OCI-LY1 (cell line): ENCODE data around the gene KCNMA1.

Experiments
- H2AFZ ChIP-seq: fragments of 200-600 bp; sonication (generic), shearing (Covaris generic); 2 replicates; pipeline ENCODE4 v1.6.0; 2014; ENCODE audit warnings: antibody characterized with exemption, mild to moderate bottlenecking, low read length
- H3F3A ChIP-seq: fragments of 200-600 bp; sonication (generic), shearing (Covaris generic); 2 replicates; pipeline ENCODE4 v1.6.0; 2014; ENCODE audit warnings: mild to moderate bottlenecking, antibody characterized with exemption, low read length, moderate library complexity; ENCODE audit not compliant: insufficient read depth
- H3K27ac ChIP-seq: fragments of 200-600 bp; sonication (generic); 2 replicates; pipeline ENCODE4 v1.5.1; 2014; ENCODE audit warnings: low read length, mixed run types, mild to moderate bottlenecking, low read depth; ENCODE audit not compliant: poor library complexity, severe bottlenecking
- H3K27me3 ChIP-seq: fragments of 200-600 bp; sonication (generic); 2 replicates; pipeline ENCODE4 v1.6.0; 2014; ENCODE audit warnings: antibody characterized with exemption, mild to moderate bottlenecking, low read length, moderate library complexity; ENCODE audit not compliant: insufficient read depth
- H3K36me3 ChIP-seq: fragments of 200-600 bp; sonication (generic); 2 replicates; pipeline ENCODE4 v1.6.1; 2014; ENCODE audit warnings: mild to moderate bottlenecking, antibody characterized with exemption, low read length, moderate library complexity, mixed read lengths; ENCODE audit not compliant: insufficient read depth
- H3K4me1 ChIP-seq: fragments of 200-600 bp; sonication (generic); 2 replicates; pipeline ENCODE4 v1.5.1; 2014; ENCODE audit warnings: mild to moderate bottlenecking, low read length, moderate library complexity; ENCODE audit not compliant: insufficient read depth, severe bottlenecking
- H3K4me2 ChIP-seq: fragments of 200-600 bp; sonication (generic), shearing (Covaris generic); 2 replicates; pipeline ENCODE4 v1.6.1; 2014; ENCODE audit warnings: low read length
- H3K4me3 ChIP-seq: fragments of 200-600 bp; sonication (generic); 2 replicates; pipeline ENCODE4 v1.5.1; 2014; ENCODE audit warnings: low read length, low read depth, mild to moderate bottlenecking, mixed read lengths; ENCODE audit not compliant: poor library complexity, severe bottlenecking
- H3K79me2 ChIP-seq: fragments of 200-600 bp; shearing (Covaris generic); 2 replicates; pipeline ENCODE4 v1.6.1; 2016; ENCODE audit warnings: mixed run types, low read length, mixed read lengths; ENCODE audit not compliant: insufficient read depth
- H3K9ac ChIP-seq: fragments of 200-600 bp; sonication (generic), shearing (Covaris generic); 2 replicates; pipeline ENCODE4 v1.6.1; 2014; ENCODE audit warnings: mild to moderate bottlenecking, low read length, mixed read lengths
- H3K9me2 ChIP-seq: fragments of 200-600 bp; sonication (generic), shearing (Covaris generic); 2 replicates; pipeline ENCODE4 v1.6.1; 2014; ENCODE audit warnings: low read depth, mild to moderate bottlenecking, low read length, mixed read lengths
- H3K9me3 ChIP-seq: fragments of 200-600 bp; shearing (Covaris generic); 2 replicates; pipeline ENCODE4 v1.6.1; 2014; ENCODE audit warnings: low read length, mixed read lengths
- H4K20me1 ChIP-seq: fragments of 200-600 bp; sonication (generic), shearing (Covaris generic); 2 replicates; pipeline ENCODE4 v1.6.0; 2016; ENCODE audit warnings: mild to moderate bottlenecking, low read length; ENCODE audit not compliant: insufficient read depth
- EZH2 ChIP-seq: fragments of 200-600 bp; sonication (generic), shearing (Covaris generic); IDR thresholded peaks from 2 replicates; pipeline ENCODE4 v1.8.0; 2017; ENCODE audit warnings: borderline replicate concordance, mixed run types, mild to moderate bottlenecking, antibody characterized with exemption, low read length, moderate library complexity, mixed read lengths
- TF ChIP-seq, protein P1 (sequence below): fragments of 200-600 bp; sonication (generic), shearing (Covaris generic); IDR thresholded peaks from 2 replicates; pipeline ENCODE4 v1.5.1; 2017; ENCODE audit warnings: mild to moderate bottlenecking, antibody characterized with exemption, low read length, moderate library complexity, mixed read lengths

KCNMA1 gene

DNA sequence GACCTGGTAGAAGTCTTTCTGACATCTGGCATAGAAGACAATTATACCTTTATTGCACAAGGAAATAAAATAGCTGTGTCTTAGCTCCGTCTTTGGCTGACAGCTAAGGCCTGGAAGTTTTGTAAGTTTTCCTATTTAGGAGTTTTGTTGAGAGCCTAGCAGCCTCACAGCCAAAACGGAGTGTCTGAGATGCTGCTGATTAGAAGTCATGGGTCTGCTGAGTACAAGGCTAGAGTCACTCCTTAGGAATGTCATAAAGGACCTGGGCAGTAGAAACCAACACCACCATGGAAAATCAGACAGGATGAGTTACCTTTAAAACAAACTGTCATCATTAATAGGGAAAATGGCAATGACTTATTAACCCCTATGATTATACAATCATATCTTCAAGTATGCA lies 442.5 kb downstream of the KCNMA1 start:
- no peak for TF ChIP-seq EZH2
- TF ChIP-seq, protein P1, sequence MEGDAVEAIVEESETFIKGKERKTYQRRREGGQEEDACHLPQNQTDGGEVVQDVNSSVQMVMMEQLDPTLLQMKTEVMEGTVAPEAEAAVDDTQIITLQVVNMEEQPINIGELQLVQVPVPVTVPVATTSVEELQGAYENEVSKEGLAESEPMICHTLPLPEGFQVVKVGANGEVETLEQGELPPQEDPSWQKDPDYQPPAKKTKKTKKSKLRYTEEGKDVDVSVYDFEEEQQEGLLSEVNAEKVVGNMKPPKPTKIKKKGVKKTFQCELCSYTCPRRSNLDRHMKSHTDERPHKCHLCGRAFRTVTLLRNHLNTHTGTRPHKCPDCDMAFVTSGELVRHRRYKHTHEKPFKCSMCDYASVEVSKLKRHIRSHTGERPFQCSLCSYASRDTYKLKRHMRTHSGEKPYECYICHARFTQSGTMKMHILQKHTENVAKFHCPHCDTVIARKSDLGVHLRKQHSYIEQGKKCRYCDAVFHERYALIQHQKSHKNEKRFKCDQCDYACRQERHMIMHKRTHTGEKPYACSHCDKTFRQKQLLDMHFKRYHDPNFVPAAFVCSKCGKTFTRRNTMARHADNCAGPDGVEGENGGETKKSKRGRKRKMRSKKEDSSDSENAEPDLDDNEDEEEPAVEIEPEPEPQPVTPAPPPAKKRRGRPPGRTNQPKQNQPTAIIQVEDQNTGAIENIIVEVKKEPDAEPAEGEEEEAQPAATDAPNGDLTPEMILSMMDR, result no peak
- Histone ChIP-seq H3K4me2 (no peak overlapping the region), H3K36me3 (no peaks in the 10 kb centered on the region), H3K9ac (no peak overlapping the region), H3F3A (no peaks in the 10 kb centered on the region), H3K4me3 (no peak overlapping the region), H3K27me3 (no peaks in the 10 kb centered on the region), H4K20me1 (no peaks in the 10 kb centered on the region), H3K9me2 (no peaks in the 10 kb centered on the region), H3K4me1 (no peaks in the 10 kb centered on the region), H2AFZ (no peak overlapping the region), H3K9me3 (no peaks in the 10 kb centered on the region), H3K79me2 (no peaks in the 10 kb centered on the region), H3K27ac (no peak overlapping the region)

DNA sequence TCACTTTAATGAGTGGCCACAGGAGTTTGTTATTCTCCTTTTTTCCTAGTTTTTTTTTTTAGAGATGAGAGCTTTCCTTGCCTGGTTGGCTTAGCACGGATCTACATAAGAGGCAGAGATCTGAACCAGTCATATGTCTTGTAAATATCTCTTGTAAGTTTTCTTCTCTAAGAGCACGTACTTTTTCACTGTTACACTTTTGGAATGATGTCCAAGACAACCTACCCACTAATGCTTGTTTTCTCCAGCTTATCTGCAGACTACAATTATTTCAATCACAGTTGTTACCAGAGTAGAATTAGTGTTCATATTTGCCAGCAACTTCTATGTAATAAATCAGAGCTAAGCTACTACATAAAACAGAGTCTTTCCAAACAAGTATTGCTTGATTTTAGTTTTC lies 444.6 kb downstream of the KCNMA1 start:
- Histone ChIP-seq H2AFZ (no peak overlapping the region), H3K27ac (no peak overlapping the region), H3K4me1 (no peaks in the 10 kb centered on the region), H3K4me3 (no peak overlapping the region), H3K36me3 (no peaks in the 10 kb centered on the region), H4K20me1 (no peaks in the 10 kb centered on the region), H3K9me3 (no peaks in the 10 kb centered on the region), H3K9me2 (no peaks in the 10 kb centered on the region), H3K4me2 (no peak overlapping the region), H3K27me3 (no peaks in the 10 kb centered on the region), H3K9ac (no peak overlapping the region), H3K79me2 (no peaks in the 10 kb centered on the region), H3F3A (no peaks in the 10 kb centered on the region)
- TF ChIP-seq, protein P1, result no peak
- no peak for TF ChIP-seq EZH2

DNA sequence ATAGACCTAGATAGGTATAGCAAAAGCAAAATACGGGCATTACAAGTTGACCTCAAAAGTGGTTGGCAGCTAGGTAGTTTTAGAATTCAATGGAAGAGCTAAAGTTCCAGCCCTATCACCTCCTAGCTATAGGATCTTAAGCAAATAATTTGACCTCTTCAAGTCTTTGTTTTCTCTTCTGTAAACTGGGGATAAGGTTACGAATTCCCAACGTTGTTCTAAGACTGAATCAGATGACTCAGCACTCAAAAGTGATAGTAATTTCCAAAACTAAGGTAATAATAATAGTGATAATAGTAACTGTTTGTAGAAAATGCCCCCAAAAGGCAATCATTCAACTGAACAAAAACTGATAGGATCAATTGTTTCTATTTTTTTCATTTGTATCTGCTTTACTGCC lies 445.2 kb downstream of the KCNMA1 start:
- Histone ChIP-seq H3K9ac (no peak overlapping the region), H3K4me3 (no peak overlapping the region), H3K79me2 (no peaks in the 10 kb centered on the region), H3K9me3 (no peaks in the 10 kb centered on the region), H3K27me3 (no peaks in the 10 kb centered on the region), H4K20me1 (no peaks in the 10 kb centered on the region), H3F3A (no peaks in the 10 kb centered on the region), H3K4me1 (no peaks in the 10 kb centered on the region), H3K9me2 (no peaks in the 10 kb centered on the region), H2AFZ (no peak overlapping the region), H3K27ac (no peak overlapping the region), H3K4me2 (no peak overlapping the region), H3K36me3 (no peaks in the 10 kb centered on the region)
- TF ChIP-seq, protein P1, result no peak
- TF ChIP-seq EZH2, result no peak
